ENCODE results near the gene TMEM233. TPM values are rescaled to one million over a fixed set of nuclear protein-coding genes. Genes with fewer than 3 reads are reported as not detected.
A peak's percentile ranks its signal among the peaks of the same experiment; 100 is the strongest.

The TMEM233 gene
- total and polyA plus RNA-seq, 9 of the 15 experiments (the other 6 are each of a cell fraction or from before 2014, with no cell fraction given) = 0.04 to 0.17 (median 0.07) TPM; not detected in 2

DNA sequence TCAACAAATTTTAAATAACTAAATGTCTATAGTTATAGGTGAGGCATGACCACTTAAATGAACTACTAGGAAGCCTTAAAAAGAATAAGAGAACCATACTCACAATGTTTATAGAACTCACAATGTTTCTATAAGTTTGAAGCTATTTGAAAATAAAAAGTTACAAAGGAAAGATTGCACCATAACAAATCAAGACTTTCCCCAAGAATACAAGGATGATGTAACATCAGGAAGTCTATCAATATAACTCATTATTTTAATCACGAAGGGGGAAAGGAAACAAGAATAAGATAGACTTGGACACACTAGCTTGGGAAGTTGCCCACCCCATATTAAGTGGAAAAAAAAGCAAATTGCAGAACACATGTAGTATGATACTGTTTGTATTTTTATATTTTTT is 26.9 kb downstream of the TMEM233 start:
- no TSS peak for BruUV-seq (replicated peaks)
- ChIA-PET POLR2A (no interaction called here), CTCF (ENCODE audit: low intra/inter-chr PET ratio) (interaction anchor here (0.6 kb wide), 1 partner anchor 22 kb away, joined by 4 read pairs; no protein-coding TSS in a partner anchor)
- Histone ChIP-seq H3K36me3 (ENCODE audit: control insufficient read depth, insufficient read depth, low read length) (no peaks in the 10 kb centered on the region), H3K27ac (ENCODE audit: extremely low read depth, low read depth, low read length) (no peak overlapping the region), H2AFZ (ENCODE audit: low read depth, low read length) (no peak overlapping the region), H3K4me2 (ENCODE audit: insufficient read depth, low read length) (no peak overlapping the region), H3K9me1 (ENCODE audit: control insufficient read depth, insufficient read depth, low read length) (no peaks in the 10 kb centered on the region), H4K20me1 (replicated peaks; ENCODE audit: control insufficient read depth, insufficient read depth, low read length) (no peaks in the 10 kb centered on the region), H3K4me3 (no peak overlapping the region), H3K4me1 (replicated peaks in 1 of 2; ENCODE audit: control insufficient read depth in 2 of 2, insufficient read depth in 2 of 2, low read length in 2 of 2) (no peaks in the 10 kb centered on the region), H3K27me3 (ENCODE audit: control insufficient read depth in 2 of 2, insufficient read depth in 2 of 2, low read length in 2 of 2) (peaks cover 0 to 4% of the 10 kb centered on the region in 2 experiments; a peak in 2 of 5 replicates), H3K79me2 (ENCODE audit: control insufficient read depth, insufficient read depth, low read length) (no peaks in the 10 kb centered on the region), H3K9ac (ENCODE audit: insufficient read depth in 1 of 2, low read depth in 2 of 2, low read length in 2 of 2) (no peak overlapping the region), H3K9me3 (replicated peaks; ENCODE audit: control insufficient read depth, insufficient read depth, low read depth, low read length) (no peaks in the 10 kb centered on the region)
- 6% methylated on average over 1 of the region's 1 CpG for WGBS (ENCODE audit: insufficient coverage, low coverage, missing lambda C conversion rate)
- in situ Hi-C loops (cut with MboI) (no loop called here), intact Hi-C loops (cut with micrococcal nuclease) (no loop called here)
- ATAC-seq (no peak), FAIRE-seq (no peak), DNase-seq (ENCODE audit: extremely low read depth in 1 of 4, low spot score in 3 of 4) (no peak)
- TF ChIP-seq, protein P1, sequence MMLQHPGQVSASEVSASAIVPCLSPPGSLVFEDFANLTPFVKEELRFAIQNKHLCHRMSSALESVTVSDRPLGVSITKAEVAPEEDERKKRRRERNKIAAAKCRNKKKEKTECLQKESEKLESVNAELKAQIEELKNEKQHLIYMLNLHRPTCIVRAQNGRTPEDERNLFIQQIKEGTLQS (IDR thresholded peaks at IDR 0.05) = peak; percentile 40; the same call in 1 of the 2 replicates
- TF ChIP-seq, protein P1 (CRISPR knock-in tag; conservative IDR thresholded peaks at IDR 0.05) = no peak
- TF ChIP-seq NFIC (IDR thresholded peaks at IDR 0.05) = no peak
- TF ChIP-seq CEBPB (tag; IDR thresholded peaks at IDR 0.05) = peak; percentile 64
- no peak for TF ChIP-seq ZKSCAN3 (CRISPR knock-in tag; IDR thresholded peaks at IDR 0.05)
- TF ChIP-seq, protein P2, sequence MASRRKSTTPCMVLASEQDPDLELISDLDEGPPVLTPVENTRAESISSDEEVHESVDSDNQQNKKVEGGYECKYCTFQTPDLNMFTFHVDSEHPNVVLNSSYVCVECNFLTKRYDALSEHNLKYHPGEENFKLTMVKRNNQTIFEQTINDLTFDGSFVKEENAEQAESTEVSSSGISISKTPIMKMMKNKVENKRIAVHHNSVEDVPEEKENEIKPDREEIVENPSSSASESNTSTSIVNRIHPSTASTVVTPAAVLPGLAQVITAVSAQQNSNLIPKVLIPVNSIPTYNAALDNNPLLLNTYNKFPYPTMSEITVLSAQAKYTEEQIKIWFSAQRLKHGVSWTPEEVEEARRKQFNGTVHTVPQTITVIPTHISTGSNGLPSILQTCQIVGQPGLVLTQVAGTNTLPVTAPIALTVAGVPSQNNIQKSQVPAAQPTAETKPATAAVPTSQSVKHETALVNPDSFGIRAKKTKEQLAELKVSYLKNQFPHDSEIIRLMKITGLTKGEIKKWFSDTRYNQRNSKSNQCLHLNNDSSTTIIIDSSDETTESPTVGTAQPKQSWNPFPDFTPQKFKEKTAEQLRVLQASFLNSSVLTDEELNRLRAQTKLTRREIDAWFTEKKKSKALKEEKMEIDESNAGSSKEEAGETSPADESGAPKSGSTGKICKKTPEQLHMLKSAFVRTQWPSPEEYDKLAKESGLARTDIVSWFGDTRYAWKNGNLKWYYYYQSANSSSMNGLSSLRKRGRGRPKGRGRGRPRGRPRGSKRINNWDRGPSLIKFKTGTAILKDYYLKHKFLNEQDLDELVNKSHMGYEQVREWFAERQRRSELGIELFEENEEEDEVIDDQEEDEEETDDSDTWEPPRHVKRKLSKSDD (conservative IDR thresholded peaks at IDR 0.05; ENCODE audit: low read length) = no peak
- TF ChIP-seq CEBPG (CRISPR knock-in tag; IDR thresholded peaks at IDR 0.05) = no peak
- peak; percentile 77 to 79; a peak in 3 of 4 replicates for TF ChIP-seq CEBPG (tag; conservative IDR thresholded peaks at IDR 0.05 in 1 of 2, IDR thresholded peaks at IDR 0.05 in 1 of 2)

Data from K562 (cell line).